Measurements from ENCODE around the gene GOLGA8M.
"Not testable (repeated sequence)": the region's sequence is repeated elsewhere in the genome, so short reads cannot be mapped to it uniquely, and the experiment has no call there.

- not testable (repeated sequence) for TF ChIP-seq CTCF (IDR thresholded peaks at IDR 0.05); POLR2A (IDR thresholded peaks at IDR 0.05); POLR2AphosphoS5 (IDR thresholded peaks at IDR 0.05; ENCODE audit: insufficient read depth in 1 of 2, low read depth in 1 of 2)
These were observed 19.2 kb downstream of the GOLGA8M start for GRCh38 chr15:28693021-28693420.
